ENCODE measurements around the gene UBAC1. TPM values are rescaled to one million over a fixed set of nuclear protein-coding genes. Genes with fewer than 3 reads are reported as not detected.

Gene UBAC1
- polyA plus RNA-seq, 1 donor from 2014 or later: 92.3 TPM

GRCh38 chr9:135960411-135961276, 529 bp downstream of the UBAC1 start:
- Histone ChIP-seq H4K20me1 (ENCODE audit: insufficient read depth) (no peaks in the 10 kb centered on the region), H3K36me3 (ENCODE audit: insufficient read depth, low read length) (no peaks in the 10 kb centered on the region), H3K9ac (ENCODE audit: low read length) (peak overlapping the region; percentile 75), H3K4me2 (ENCODE audit: low read length) (peak overlapping the region; percentile 89), H3F3A (ENCODE audit: insufficient read depth, low read length, poor library complexity, severe bottlenecking) (no peaks in the 10 kb centered on the region), H3K27me3 (ENCODE audit: insufficient read depth, low read depth, low read length) (no peaks in the 10 kb centered on the region), H3K79me2 (replicated peaks; ENCODE audit: insufficient read depth, low read length) (peaks cover 20% of the 10 kb centered on the region), H3K9me2 (ENCODE audit: insufficient read depth, low read length) (no peaks in the 10 kb centered on the region), H3K4me3 (ENCODE audit: low read length) (peak overlapping the region; percentile 97), H2AFZ (ENCODE audit: low read depth, low read length) (no peak overlapping the region), H3K27ac (ENCODE audit: low read length) (peak overlapping the region; percentile 45), H3K9me3 (ENCODE audit: low read length) (no peaks in the 10 kb centered on the region)
- no peak for TF ChIP-seq POLR2AphosphoS5 (IDR thresholded peaks at IDR 0.05)
- no peak for TF ChIP-seq EP300 (conservative IDR thresholded peaks at IDR 0.05; ENCODE audit: poor library complexity, severe bottlenecking)
- TF ChIP-seq MXI1 (conservative IDR thresholded peaks at IDR 0.05; ENCODE audit: poor library complexity, severe bottlenecking): no peak
- no peak for TF ChIP-seq RAD21 (conservative IDR thresholded peaks at IDR 0.05)
- no peak for TF ChIP-seq EZH2 (IDR thresholded peaks at IDR 0.05; ENCODE audit: borderline replicate concordance, insufficient read depth, low read length, poor library complexity, severe bottlenecking)
- TF ChIP-seq TAF1 (IDR thresholded peaks at IDR 0.05; ENCODE audit: low read depth): no peak
- no peak for TF ChIP-seq CTCF (IDR thresholded peaks at IDR 0.05; ENCODE audit: poor library complexity, severe bottlenecking)
- no peak for TF ChIP-seq SMC3 (conservative IDR thresholded peaks at IDR 0.05; ENCODE audit: poor library complexity)
- no peak for TF ChIP-seq REST (IDR thresholded peaks at IDR 0.05; ENCODE audit: borderline replicate concordance)

- H3K4me3 ChIP-seq (ENCODE audit: low read length): peak overlapping the region; percentile 97
- H3K79me2 ChIP-seq (replicated peaks; ENCODE audit: insufficient read depth, low read length): peaks cover 20% of the 10 kb centered on the region
- H3K4me2 ChIP-seq (ENCODE audit: low read length): peak overlapping the region; percentile 89
- no peaks in the 10 kb centered on the region for H3K9me2 ChIP-seq (ENCODE audit: insufficient read depth, low read length)
- no peak overlapping the region for H3K27ac ChIP-seq (ENCODE audit: low read length)
- H3K36me3 ChIP-seq (ENCODE audit: insufficient read depth, low read length): no peaks in the 10 kb centered on the region
- peak overlapping the region; percentile 75 for H3K9ac ChIP-seq (ENCODE audit: low read length)
- no peaks in the 10 kb centered on the region for H3K27me3 ChIP-seq (ENCODE audit: insufficient read depth, low read depth, low read length)
- H4K20me1 ChIP-seq (ENCODE audit: insufficient read depth): no peaks in the 10 kb centered on the region
- no peaks in the 10 kb centered on the region for H3F3A ChIP-seq (ENCODE audit: insufficient read depth, low read length, poor library complexity, severe bottlenecking)
- H3K9me3 ChIP-seq (ENCODE audit: low read length): no peaks in the 10 kb centered on the region
- no peak overlapping the region for H2AFZ ChIP-seq (ENCODE audit: low read depth, low read length)
- TF ChIP-seq TAF1 (IDR thresholded peaks at IDR 0.05; ENCODE audit: low read depth) (no peak), POLR2AphosphoS5 (IDR thresholded peaks at IDR 0.05) (no peak), REST (IDR thresholded peaks at IDR 0.05; ENCODE audit: borderline replicate concordance) (no peak), SMC3 (conservative IDR thresholded peaks at IDR 0.05; ENCODE audit: poor library complexity) (no peak), EP300 (conservative IDR thresholded peaks at IDR 0.05; ENCODE audit: poor library complexity, severe bottlenecking) (no peak), MXI1 (conservative IDR thresholded peaks at IDR 0.05; ENCODE audit: poor library complexity, severe bottlenecking) (no peak), CTCF (IDR thresholded peaks at IDR 0.05; ENCODE audit: poor library complexity, severe bottlenecking) (no peak), RAD21 (conservative IDR thresholded peaks at IDR 0.05) (no peak), EZH2 (IDR thresholded peaks at IDR 0.05; ENCODE audit: borderline replicate concordance, insufficient read depth, low read length, poor library complexity, severe bottlenecking) (no peak)
Observed at GRCh38 chr9:135959814-135960213, 1.4 kb downstream of the UBAC1 start.
